ENCODE results near the gene FBXO36.

Gene FBXO36, protein sequence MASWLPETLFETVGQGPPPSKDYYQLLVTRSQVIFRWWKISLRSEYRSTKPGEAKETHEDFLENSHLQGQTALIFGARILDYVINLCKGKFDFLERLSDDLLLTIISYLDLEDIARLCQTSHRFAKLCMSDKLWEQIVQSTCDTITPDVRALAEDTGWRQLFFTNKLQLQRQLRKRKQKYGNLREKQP
- total RNA-seq = 1.2 to 2.0 reads per million in 2 donors

DNA sequence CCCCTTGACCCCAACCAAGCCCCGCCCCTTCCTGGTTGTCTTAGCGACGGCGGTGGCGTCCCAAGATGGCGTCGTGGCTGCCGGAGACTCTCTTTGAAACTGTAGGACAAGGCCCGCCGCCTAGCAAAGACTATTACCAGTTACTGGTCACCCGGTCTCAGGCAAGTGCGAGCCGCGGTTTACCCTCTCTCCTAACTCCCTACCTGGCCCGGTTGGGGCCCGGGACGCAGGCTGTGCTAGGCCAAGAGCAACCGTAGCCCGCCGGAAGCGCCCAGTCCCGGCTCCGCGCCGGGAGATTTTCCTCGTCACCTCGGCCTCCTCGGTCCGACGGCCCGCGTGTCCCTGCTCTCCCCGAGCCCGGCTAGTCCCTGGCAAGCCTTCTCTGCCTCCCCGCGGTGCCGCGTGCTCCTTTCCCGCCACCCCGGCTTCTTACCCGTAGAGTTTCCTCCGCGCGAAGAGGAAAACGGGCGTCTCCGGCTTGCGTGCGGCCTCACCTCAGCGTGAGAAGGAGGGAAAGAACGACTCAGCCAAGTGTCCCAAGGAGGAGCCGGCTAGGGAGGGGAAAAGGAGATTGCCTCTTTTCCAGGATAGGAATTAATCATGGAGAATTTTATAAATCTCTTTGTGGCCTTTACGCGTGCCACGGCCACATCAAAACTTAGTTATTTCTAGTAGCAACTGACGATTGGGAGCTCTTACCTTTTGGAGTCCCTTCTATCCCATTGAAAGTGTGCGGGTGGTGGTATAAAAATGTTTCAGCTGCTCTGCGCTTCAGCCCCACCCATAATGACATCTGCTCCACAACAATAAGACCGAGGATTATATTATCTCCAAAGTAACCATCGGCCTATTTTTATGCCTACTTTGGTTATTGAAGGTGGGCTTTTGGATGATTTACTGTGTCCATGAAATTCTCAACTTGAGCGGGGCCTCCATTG lies at the start of gene FBXO36:
Gene FBXO36, plus strand, starts transcription at position 55 of the 938 bp plus-strand sequence. Its CDS starts 11 bp downstream, at position 66.
- DNase-seq = peak in 4 of 5 experiments; percentile 59 to 85 (median 78)

DNA sequence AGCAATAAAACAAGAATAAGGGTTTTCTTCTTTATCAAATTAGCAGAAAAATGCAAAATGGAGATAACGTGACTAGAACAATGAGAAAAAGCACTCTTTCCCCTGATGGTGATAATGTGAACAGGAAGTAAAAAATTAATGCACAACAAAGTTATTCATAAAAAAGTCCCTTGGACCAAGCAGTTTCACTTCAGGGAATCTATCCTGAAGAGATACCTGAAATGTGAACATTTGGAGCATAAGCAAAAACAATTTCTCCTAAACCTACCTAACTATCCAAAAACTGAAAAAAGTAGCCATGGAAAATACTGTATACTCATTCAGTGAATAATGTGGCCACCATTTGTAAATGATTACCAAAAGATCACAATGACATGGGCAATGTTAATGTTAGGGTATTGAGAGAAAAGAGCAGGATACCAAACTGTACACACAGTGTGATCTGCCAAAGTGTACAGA lies 49.2 kb upstream of the FBXO36 start:
- no peak for DNase-seq

DNA sequence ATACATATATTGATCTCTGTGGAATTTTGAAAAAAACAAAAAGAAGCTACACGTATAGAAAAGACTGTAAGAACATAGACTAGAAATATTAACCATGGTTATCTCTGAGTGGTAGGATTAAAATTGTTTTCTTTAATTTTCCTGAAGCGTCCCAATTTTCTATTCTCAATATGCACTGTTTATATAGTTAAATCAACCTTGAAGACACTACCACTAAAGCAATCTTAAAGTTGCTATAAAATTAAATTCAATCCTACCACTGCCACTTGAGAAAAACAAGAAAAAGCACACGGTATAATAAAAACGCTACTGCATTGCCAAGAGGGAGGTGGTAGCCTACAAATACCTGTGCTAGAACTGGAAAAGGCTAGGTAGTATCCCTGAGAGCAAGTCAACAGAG lies 47.7 kb upstream of the FBXO36 start:
- no peak for DNase-seq

DNA sequence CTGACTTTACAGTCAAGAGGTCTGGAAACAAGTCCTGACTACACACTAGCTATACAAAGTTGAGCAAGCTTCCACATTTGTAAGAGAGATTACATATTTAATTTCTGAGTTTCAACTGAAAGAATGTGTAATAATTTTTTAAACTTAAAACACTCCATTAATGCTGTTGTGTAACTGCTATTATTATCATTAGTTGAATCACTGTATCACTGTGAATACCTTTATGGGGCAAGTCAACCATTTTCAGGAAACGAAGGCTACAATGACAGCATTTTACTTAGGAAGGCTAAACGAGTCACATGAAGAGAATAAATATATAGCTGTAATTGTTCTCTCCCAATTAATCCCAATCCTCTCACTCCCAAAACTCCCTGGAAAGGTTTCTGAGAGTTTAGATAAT lies 46.8 kb upstream of the FBXO36 start:
- DNase-seq = no peak

- DNase-seq = no peak
Observed at GRCh38 chr2:229879191-229879950, 42.9 kb upstream of the FBXO36 start.

- DNase-seq = no peak
Observed at GRCh38 chr2:229880892-229881586, 41.3 kb upstream of the FBXO36 start.

- no peak for DNase-seq
Observed at GRCh38 chr2:229882583-229882982, 39.7 kb upstream of the FBXO36 start.

- DNase-seq = peak in 1 of 5 experiments; percentile 22
Observed at GRCh38 chr2:229884775-229885699, 37.3 kb upstream of the FBXO36 start.

DNA sequence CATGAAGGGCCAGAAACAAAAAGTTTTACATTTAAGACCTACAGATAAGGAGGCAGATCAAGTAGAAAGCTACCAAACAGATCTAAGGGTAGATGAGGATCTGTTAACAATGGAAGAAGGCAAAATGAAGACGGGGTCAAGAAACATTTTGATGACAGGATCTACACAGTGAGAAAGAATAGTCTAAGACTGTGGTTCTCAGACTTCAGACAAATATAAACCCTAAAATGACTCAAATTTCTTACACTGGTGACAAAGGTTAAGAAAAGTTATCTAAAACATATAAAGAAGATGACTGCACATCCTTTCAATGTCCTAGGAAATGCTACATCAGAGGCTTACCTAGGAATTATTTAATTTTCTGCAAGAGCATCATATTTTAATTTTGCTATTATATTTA lies 34.9 kb upstream of the FBXO36 start:
- DNase-seq = no peak

- DNase-seq = no peak
Observed at GRCh38 chr2:229888031-229888430, 34.3 kb upstream of the FBXO36 start.

- no peak for DNase-seq
Observed at GRCh38 chr2:229889023-229889422, 33.3 kb upstream of the FBXO36 start.

GRCh38 chr2:229896857-229897256 lies 25.4 kb upstream of the FBXO36 start:
- no peak for DNase-seq

DNA sequence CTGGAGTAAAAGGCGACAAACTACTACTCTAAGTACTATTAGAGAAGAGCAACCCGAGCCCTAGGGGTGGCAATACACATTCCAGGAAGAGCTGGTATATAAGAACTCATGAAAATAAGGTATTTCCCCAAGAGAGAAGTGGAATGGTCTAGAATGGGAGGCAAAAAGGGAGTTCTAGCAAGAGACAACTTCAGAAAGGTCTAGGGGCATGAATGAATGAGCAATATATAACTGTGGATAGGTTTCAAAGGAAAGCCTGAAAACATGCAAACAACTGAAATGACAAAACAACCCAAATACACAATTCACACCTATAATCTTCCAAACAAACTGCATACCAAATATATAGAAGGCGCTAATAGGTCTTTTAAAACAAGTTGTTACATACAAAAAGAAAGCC lies 22.7 kb upstream of the FBXO36 start:
- DNase-seq = no peak

- peak in 1 of 5 experiments; percentile 65 for DNase-seq
Observed at GRCh38 chr2:229900012-229900411, 22.3 kb upstream of the FBXO36 start.

GRCh38 chr2:229900514-229900913 lies 21.8 kb upstream of the FBXO36 start:
- peak in 1 of 5 experiments; percentile 39 for DNase-seq

GRCh38 chr2:229901819-229902218 lies 20.5 kb upstream of the FBXO36 start:
- DNase-seq = no peak

DNA sequence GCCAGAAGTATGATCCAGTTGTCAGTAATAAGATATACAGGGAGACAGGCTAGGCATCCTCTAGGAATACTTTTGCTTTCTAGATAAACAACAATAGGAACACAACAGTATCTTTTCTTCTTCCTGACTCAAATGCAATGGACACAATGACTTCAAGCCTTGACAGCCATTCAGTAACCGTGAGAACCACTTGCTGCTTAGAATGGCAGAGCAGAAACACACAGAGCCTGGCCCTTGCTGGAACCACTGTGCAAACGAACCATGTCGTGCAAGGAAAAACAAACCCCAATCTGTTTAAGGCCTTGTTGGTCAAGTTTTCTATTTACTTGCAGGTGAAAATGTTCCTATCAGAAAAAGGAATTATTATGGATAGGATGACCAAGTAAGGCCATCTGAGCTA lies 19.3 kb upstream of the FBXO36 start:
- no peak for DNase-seq

DNA sequence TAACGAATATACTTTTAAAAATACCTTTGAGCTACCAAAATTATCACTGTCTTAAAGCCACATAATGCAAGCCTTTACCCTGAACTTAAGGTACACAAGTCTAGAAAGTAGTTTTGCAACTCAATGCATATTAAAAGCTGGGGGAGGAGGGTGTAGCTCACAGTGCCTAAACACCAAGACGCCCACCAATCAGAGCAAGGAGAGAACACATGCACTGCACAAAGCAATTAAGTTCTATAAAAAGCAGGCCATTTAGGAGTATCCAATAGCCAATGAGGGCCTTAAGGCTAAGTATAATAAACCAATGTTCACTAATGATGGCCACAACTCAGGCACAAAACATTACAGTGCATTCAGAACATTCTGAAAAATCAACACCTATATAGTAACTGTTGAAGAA lies 16.7 kb upstream of the FBXO36 start:
- DNase-seq = no peak

- DNase-seq = no peak
Observed at GRCh38 chr2:229909090-229909489, 13.2 kb upstream of the FBXO36 start.

GRCh38 chr2:229910147-229910831 lies 12.0 kb upstream of the FBXO36 start:
- DNase-seq = no peak
